Thyroid gland (tissue), 4 donors: ENCODE data around the gene GNL3L.

Source experiments
- POLR2A ChIP-seq, 2 donors: fragments of 450-650 bp; IDR thresholded peaks; one replicate each; pipeline ENCODE4 v1.6.1; 2017; ENCODE audit warnings: antibody characterized with exemption in 2 of 2, mild to moderate bottlenecking in 2 of 2, moderate library complexity in 1 of 2
- TF ChIP-seq, protein P1 (sequence below), 6 experiments: fragments of 200-600 bp in 3 of 6; fragments of 450-650 bp in 3 of 6; sonication (generic) in 3 of 6; IDR thresholded peaks; one replicate each; pipeline ENCODE4 v1.5.1; 2016 to 2019; ENCODE audit warnings: antibody characterized with exemption in 6 of 6, mild to moderate bottlenecking in 2 of 6, inconsistent platforms in 1 of 6, moderate library complexity in 1 of 6

DNA sequence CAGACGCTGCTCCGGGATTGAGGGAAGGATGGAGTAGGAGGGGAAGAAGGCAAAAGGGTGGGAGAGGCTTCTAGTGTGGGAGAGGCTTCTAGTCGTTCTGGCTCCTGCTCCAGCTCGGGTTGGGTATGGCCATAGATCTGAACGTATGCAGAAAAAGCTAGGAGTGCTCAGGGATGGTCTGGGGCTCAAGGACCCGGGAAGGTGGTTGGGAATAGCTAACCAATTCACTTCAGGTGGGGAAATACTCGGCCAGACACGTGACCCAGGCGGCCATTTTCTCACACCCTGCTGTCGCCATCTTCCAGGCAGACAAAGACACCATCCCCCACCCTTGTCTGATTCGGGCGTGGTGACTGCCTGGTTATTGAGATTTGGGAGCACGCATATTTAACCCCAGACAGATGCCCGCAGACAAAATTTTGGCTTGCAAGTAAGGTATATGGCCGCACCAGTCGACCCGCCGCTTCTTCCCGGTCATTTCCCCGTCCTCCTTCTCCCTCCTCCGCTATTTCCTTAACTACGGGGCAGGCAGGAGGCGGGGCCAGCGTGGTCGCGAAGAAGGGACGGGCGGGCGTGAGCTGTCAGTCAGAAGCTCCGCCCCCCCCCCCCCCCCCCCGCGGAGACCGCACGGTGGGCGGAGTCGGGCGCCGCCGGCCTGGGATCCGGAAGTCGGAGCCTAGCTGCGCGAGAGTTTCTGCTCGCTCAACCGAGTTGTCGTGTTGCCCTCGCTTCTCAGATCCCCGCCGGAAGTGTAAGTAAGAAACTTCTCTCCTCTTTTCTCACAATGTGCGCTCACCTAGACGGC is at the start of gene GNL3L:
- TF ChIP-seq, protein P1, sequence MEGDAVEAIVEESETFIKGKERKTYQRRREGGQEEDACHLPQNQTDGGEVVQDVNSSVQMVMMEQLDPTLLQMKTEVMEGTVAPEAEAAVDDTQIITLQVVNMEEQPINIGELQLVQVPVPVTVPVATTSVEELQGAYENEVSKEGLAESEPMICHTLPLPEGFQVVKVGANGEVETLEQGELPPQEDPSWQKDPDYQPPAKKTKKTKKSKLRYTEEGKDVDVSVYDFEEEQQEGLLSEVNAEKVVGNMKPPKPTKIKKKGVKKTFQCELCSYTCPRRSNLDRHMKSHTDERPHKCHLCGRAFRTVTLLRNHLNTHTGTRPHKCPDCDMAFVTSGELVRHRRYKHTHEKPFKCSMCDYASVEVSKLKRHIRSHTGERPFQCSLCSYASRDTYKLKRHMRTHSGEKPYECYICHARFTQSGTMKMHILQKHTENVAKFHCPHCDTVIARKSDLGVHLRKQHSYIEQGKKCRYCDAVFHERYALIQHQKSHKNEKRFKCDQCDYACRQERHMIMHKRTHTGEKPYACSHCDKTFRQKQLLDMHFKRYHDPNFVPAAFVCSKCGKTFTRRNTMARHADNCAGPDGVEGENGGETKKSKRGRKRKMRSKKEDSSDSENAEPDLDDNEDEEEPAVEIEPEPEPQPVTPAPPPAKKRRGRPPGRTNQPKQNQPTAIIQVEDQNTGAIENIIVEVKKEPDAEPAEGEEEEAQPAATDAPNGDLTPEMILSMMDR (IDR thresholded peaks at IDR 0.05), result no peak
- peak in 1 of 2 donors; percentile 69 for TF ChIP-seq POLR2A (IDR thresholded peaks at IDR 0.05)
